Muscle of back (tissue), 13 donors: ENCODE data around the gene SIAH3. TPM values are rescaled to one million over a fixed set of nuclear protein-coding genes. Genes with fewer than 3 reads are reported as not detected.
"Not testable (repeated sequence)": the region's sequence is repeated elsewhere in the genome, so short reads cannot be mapped to it uniquely, and the experiment has no call there.

Experiments used
- DNase-seq, 3 donors: peaks; one replicate each; pipeline versions ENCODE4 v3.0.0 to v3.0.0-alpha.2; 2013
- long read RNA-seq, 9 donors: transcript quantifications; one replicate each; lab custom pipeline, GENCODE V29; 2026
- polyA plus RNA-seq, 10 donors: library from polyadenylated mRNA; unstranded; fragments of 120-200 nt; gene quantifications; one replicate each; pipeline ENCODE4 v1.2.1, GENCODE V29; 2013; ENCODE audit not compliant: insufficient read length in 10 of 10

The SIAH3 gene
- polyA plus RNA-seq = under 1 TPM; 0.05 to 0.42 (median 0.09) TPM
- long read RNA-seq, donor 1 = 0 reads
- long read RNA-seq, donor 2 = 0 reads
- long read RNA-seq, donor 3 = 0 reads
- long read RNA-seq, donor 4 = 0 reads
- long read RNA-seq, donor 5 = 0 reads
- long read RNA-seq, donor 6 = 0 reads
- long read RNA-seq, donor 7 = 0 reads
- long read RNA-seq, donor 8 = 0 reads
- long read RNA-seq, donor 9 = 0 reads

GRCh38 chr13:45851171-45851921 lies at the start of gene SIAH3:
Gene SIAH3 (minus strand): TSS chr13:45851753. CDS start chr13:45851629, 124 bp downstream.
- peak in 1 of 3 donors; percentile 47 for DNase-seq

- DNase-seq = no peak
These were observed 47.9 kb upstream of the SIAH3 start for GRCh38 chr13:45899406-45899805.

- no peak for DNase-seq
These were observed 46.0 kb upstream of the SIAH3 start for GRCh38 chr13:45897562-45897961.

- peak; percentile 14 to 54 (median 26) for DNase-seq
These were observed 44.7 kb upstream of the SIAH3 start for GRCh38 chr13:45896285-45896684.

GRCh38 chr13:45895881-45896280 lies 44.3 kb upstream of the SIAH3 start:
- peak; percentile 10 to 55 (median 17) for DNase-seq

- no peak for DNase-seq
These were observed 41.0 kb upstream of the SIAH3 start for GRCh38 chr13:45892513-45892912.

GRCh38 chr13:45889590-45890243 lies 38.2 kb upstream of the SIAH3 start:
- DNase-seq = peak in 2 of 3 donors; percentile 19 to 20

GRCh38 chr13:45886466-45886865 lies 34.9 kb upstream of the SIAH3 start:
- DNase-seq = no peak

- DNase-seq = no peak
These were observed 33.6 kb upstream of the SIAH3 start for GRCh38 chr13:45885194-45885593.

GRCh38 chr13:45882626-45883025 lies 31.1 kb upstream of the SIAH3 start:
- no peak for DNase-seq

GRCh38 chr13:45881353-45881752 lies 29.8 kb upstream of the SIAH3 start:
- DNase-seq = no peak

- no peak for DNase-seq
These were observed 28.7 kb upstream of the SIAH3 start for GRCh38 chr13:45880242-45880641.

- peak in 1 of 3 donors; percentile 6 for DNase-seq
These were observed 28.1 kb upstream of the SIAH3 start for GRCh38 chr13:45879666-45880065.

- no peak for DNase-seq
These were observed 27.4 kb upstream of the SIAH3 start for GRCh38 chr13:45878966-45879365.

GRCh38 chr13:45876781-45877180 lies 25.2 kb upstream of the SIAH3 start:
- no peak for DNase-seq

GRCh38 chr13:45875951-45876350 lies 24.4 kb upstream of the SIAH3 start:
- no peak for DNase-seq

GRCh38 chr13:45873491-45874325 lies 22.2 kb upstream of the SIAH3 start:
- DNase-seq = no peak

GRCh38 chr13:45872566-45872965 lies 21.0 kb upstream of the SIAH3 start:
- no peak for DNase-seq

- not testable (repeated sequence) for DNase-seq
These were observed 19.6 kb upstream of the SIAH3 start for GRCh38 chr13:45871201-45871600.

- no peak for DNase-seq
These were observed 18.7 kb upstream of the SIAH3 start for GRCh38 chr13:45870232-45870631.

GRCh38 chr13:45865414-45865813 lies 13.9 kb upstream of the SIAH3 start:
- no peak for DNase-seq
